Measurements from ENCODE around the gene ATP9A.

DNA sequence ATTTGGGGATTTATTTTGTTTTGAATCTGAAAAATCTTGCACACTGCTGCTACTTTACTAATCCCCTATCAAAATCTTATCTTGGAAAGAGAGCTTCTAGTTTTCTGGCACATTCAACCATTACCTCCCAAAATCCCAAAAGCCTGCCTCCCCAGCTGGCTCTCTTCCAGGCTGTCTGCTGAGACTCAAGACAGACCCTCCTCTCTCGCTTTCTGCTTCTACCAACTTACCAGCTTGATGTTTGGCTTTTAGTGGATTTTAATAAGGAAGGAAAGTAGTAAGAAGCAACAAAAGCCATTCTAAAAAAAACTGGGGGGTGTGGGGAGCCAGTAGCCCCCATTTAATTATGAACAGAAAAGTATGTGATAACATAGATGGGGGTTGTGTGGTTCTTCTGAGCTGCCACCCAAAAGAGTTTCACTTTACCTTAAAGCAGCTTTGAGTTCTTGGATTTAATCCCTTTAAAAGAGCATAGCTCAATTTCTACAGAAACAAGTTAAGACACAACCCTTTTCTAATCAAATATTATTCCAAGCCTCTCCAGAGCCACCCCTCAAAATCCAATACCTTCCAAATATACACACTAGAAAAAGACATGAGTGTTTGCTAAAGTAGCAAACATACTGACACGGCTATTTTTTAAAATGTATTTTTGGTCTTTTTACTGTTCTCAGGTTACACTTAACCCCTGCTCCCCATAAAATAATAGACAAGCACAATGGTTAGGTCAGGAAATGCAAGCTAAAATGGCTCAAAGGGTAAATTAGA lies 71.7 kb downstream of the ATP9A start:
- TF ChIP-seq CTCF (IDR thresholded peaks at IDR 0.05; ENCODE audit: low read depth, low read length, poor library complexity, severe bottlenecking) (no peak), EZH2phosphoT487 (IDR thresholded peaks at IDR 0.05; ENCODE audit: borderline replicate concordance, low read length) (no peak)

Data from DOHH2 (cell line).